HepG2 (cell line): ENCODE data around the gene ATF1. TPM values are rescaled to one million over a fixed set of nuclear protein-coding genes. Genes with fewer than 3 reads are reported as not detected.

Experiments
- ADNP ChIP-seq: sonication (generic); formaldehyde crosslinking; IDR thresholded peaks from 2 replicates; pipeline ENCODE4 v1.4.0; 2020; ENCODE audit warnings: missing genetic modification reagents
- BCL6 ChIP-seq: IDR thresholded peaks from 2 replicates; pipeline ENCODE4 v1.6.1; 2016; ENCODE audit warnings: missing genetic modification reagents, missing compliant biosample characterization
- IKZF1 ChIP-seq: fragments of 450-650 bp; IDR thresholded peaks from 2 replicates; pipeline ENCODE4 v1.7.1; 2016
- KDM5B ChIP-seq: sonication (generic); formaldehyde crosslinking; IDR thresholded peaks from 2 replicates; pipeline ENCODE4 v1.4.0; 2020; ENCODE audit warnings: missing genetic modification reagents, mild to moderate bottlenecking, borderline replicate concordance
- NFAT5 ChIP-seq: sonication (generic); formaldehyde crosslinking; IDR thresholded peaks from 2 replicates; pipeline ENCODE4 v1.4.0; 2020; ENCODE audit warnings: missing genetic modification reagents
- NKX3-1 ChIP-seq: sonication (generic); formaldehyde crosslinking; IDR thresholded peaks from 2 replicates; pipeline ENCODE4 v1.5.0; 2020; ENCODE audit warnings: missing genetic modification reagents
- PATZ1 ChIP-seq: sonication (generic); formaldehyde crosslinking; IDR thresholded peaks from 2 replicates; pipeline ENCODE4 v1.4.0; 2020; ENCODE audit warnings: missing genetic modification reagents
- POLR2G ChIP-seq: fragments of 200-400 bp; formaldehyde crosslinking; IDR thresholded peaks from 2 replicates; pipeline ENCODE4 v1.6.1; 2018; ENCODE audit warnings: mild to moderate bottlenecking, low read depth, low read length, moderate library complexity
- SALL1 ChIP-seq: sonication (generic); formaldehyde crosslinking; IDR thresholded peaks from 2 replicates; pipeline ENCODE4 v1.8.0; 2022; ENCODE audit warnings: mild to moderate bottlenecking, missing genetic modification reagents
- SMAD9 ChIP-seq: sonication (generic); formaldehyde crosslinking; IDR thresholded peaks from 2 replicates; pipeline ENCODE4 v1.5.1; 2020; ENCODE audit warnings: mild to moderate bottlenecking, missing genetic modification reagents
- ZFX ChIP-seq: sonication (generic); formaldehyde crosslinking; IDR thresholded peaks from 2 replicates; pipeline ENCODE4 v1.4.0; 2020; ENCODE audit warnings: mild to moderate bottlenecking, low read depth, missing genetic modification reagents, moderate library complexity
- polyA plus RNA-seq, 8 experiments: library from polyadenylated mRNA; depleted of rRNA in 3 of 8; stranded (reverse) in 7 of 8; unstranded in 1 of 8; fragments of >200 nt; fragmentation: Illumina TruSeq in 4 of 8; extraction: Trizol in 4 of 8; gene quantifications; 2 replicates each; pipeline versions ENCODE4 v1.2.1 to v1.2.3, GENCODE V29; 2011 to 2016; ENCODE audit warnings: low read depth in 4 of 8, missing spikeins in 1 of 8, mixed read lengths in 1 of 8; ENCODE audit not compliant: insufficient read depth in 1 of 8
- total RNA-seq, 5 experiments: library from RNA; depleted of rRNA; stranded (reverse); fragments of >200 nt; fragmentation: Illumina TruSeq; extraction: Trizol; gene quantifications; 2 replicates each; pipeline ENCODE4 v1.2.3, GENCODE V29; 2016; ENCODE audit warnings: low read depth in 1 of 5
- TF ChIP-seq, protein P1 (sequence below): sonication (generic); formaldehyde crosslinking; IDR thresholded peaks from 2 replicates; pipeline ENCODE4; 2020; ENCODE audit warnings: missing genetic modification reagents, mild to moderate bottlenecking, borderline replicate concordance
- TF ChIP-seq, protein P2 (sequence below): sonication (generic); formaldehyde crosslinking; IDR thresholded peaks from 2 replicates; pipeline ENCODE4 v1.4.0; 2020; ENCODE audit warnings: low read depth, missing genetic modification reagents

Gene ATF1
- total and polyA plus RNA-seq, 2 of the 13 experiments (the other 11 are each of a cell fraction or from before 2014, with no cell fraction given), result 29.3 to 52.0 TPM

- TF ChIP-seq BCL6 (CRISPR knock-in tag) (0 out of 2 replicates have a peak, but pooled peaks have one; percentile 17), IKZF1 (no peak), KDM5B (CRISPR knock-in tag) (no peak; the same call in 1 of the 2 replicates), SMAD9 (CRISPR knock-in tag) (no peak), ADNP (CRISPR knock-in tag) (no peak), ZFX (peak; percentile 42; the same call in 1 of the 2 replicates), POLR2G (0 out of 2 replicates have a peak, but pooled peaks have one; percentile 8), NFAT5 (CRISPR knock-in tag) (no peak), PATZ1 (CRISPR knock-in tag) (no peak), SALL1 (CRISPR knock-in tag) (0 out of 2 replicates have a peak, but pooled peaks have one; percentile 2), NKX3-1 (CRISPR knock-in tag) (peak; percentile 50; the same call in 1 of the 2 replicates)
- TF ChIP-seq, protein P1, sequence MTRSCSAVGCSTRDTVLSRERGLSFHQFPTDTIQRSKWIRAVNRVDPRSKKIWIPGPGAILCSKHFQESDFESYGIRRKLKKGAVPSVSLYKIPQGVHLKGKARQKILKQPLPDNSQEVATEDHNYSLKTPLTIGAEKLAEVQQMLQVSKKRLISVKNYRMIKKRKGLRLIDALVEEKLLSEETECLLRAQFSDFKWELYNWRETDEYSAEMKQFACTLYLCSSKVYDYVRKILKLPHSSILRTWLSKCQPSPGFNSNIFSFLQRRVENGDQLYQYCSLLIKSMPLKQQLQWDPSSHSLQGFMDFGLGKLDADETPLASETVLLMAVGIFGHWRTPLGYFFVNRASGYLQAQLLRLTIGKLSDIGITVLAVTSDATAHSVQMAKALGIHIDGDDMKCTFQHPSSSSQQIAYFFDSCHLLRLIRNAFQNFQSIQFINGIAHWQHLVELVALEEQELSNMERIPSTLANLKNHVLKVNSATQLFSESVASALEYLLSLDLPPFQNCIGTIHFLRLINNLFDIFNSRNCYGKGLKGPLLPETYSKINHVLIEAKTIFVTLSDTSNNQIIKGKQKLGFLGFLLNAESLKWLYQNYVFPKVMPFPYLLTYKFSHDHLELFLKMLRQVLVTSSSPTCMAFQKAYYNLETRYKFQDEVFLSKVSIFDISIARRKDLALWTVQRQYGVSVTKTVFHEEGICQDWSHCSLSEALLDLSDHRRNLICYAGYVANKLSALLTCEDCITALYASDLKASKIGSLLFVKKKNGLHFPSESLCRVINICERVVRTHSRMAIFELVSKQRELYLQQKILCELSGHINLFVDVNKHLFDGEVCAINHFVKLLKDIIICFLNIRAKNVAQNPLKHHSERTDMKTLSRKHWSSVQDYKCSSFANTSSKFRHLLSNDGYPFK (CRISPR knock-in tag), result peak; percentile 62
- TF ChIP-seq, protein P2, sequence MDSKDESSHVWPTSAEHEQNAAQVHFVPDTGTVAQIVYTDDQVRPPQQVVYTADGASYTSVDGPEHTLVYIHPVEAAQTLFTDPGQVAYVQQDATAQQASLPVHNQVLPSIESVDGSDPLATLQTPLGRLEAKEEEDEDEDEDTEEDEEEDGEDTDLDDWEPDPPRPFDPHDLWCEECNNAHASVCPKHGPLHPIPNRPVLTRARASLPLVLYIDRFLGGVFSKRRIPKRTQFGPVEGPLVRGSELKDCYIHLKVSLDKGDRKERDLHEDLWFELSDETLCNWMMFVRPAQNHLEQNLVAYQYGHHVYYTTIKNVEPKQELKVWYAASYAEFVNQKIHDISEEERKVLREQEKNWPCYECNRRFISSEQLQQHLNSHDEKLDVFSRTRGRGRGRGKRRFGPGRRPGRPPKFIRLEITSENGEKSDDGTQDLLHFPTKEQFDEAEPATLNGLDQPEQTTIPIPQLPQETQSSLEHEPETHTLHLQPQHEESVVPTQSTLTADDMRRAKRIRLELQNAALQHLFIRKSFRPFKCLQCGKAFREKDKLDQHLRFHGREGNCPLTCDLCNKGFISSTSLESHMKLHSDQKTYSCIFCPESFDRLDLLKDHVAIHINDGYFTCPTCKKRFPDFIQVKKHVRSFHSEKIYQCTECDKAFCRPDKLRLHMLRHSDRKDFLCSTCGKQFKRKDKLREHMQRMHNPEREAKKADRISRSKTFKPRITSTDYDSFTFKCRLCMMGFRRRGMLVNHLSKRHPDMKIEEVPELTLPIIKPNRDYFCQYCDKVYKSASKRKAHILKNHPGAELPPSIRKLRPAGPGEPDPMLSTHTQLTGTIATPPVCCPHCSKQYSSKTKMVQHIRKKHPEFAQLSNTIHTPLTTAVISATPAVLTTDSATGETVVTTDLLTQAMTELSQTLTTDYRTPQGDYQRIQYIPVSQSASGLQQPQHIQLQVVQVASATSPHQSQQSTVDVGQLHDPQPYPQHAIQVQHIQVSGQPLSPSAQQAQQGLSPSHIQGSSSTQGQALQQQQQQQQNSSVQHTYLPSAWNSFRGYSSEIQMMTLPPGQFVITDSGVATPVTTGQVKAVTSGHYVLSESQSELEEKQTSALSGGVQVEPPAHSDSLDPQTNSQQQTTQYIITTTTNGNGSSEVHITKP (CRISPR knock-in tag), result no peak
Observed at GRCh38 chr12:50764286-50765094, 589 bp downstream of the ATF1 start (continued).
